HG03159 (cell line): ENCODE data around the gene GLCE.
"Not testable (repeated sequence)": the region's sequence is repeated elsewhere in the genome, so short reads cannot be mapped to it uniquely, and the experiment has no call there.

Experiments
- ATAC-seq: cut with Tn5 transposase; IDR thresholded peaks from one replicate; pipeline ENCODE4 v1.9.1; 2021; ENCODE audit warnings: mild to moderate bottlenecking, moderate library complexity; ENCODE audit not compliant: unreplicated experiment

Gene GLCE

DNA sequence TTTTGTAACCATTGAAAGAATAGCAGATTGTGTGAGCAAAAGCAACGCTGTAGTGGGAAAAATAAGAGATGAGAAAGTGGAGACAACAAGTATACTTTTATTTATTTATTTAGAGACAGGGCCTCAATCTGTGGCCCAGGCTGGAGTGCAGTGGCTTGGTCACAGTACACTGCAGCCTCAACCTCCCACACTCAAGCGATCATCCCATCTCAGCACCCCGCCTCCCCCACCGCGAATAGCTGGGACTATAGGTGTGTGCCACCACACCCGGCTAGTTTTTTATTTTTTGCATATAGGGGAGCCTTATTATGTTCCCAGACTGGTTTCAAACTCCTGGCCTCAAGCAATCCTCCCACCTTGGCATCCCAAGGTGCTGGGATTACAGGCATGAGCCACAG is 1.6 kb upstream of the GLCE start:
- no peak for ATAC-seq

DNA sequence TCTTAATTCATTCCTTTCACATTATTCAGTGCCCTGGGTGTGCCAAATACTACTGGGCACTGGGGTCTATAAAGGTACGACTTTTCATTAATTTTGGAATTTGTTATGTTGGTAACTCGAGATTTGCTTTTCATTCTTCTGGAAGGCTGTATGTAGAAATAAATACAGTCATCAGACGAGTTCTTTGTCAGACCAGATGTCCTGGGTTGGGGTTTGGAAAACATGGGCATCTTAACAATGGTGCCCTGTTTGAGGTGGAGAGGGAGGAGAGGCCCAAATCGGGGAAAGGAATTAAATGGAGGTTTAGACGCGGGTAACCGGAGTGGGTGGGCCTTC is 662 bp upstream of the GLCE start:
- ATAC-seq, result no peak

- ATAC-seq, result no peak
These were observed 843 bp downstream of the GLCE start for GRCh38 chr15:69161079-69161877.

DNA sequence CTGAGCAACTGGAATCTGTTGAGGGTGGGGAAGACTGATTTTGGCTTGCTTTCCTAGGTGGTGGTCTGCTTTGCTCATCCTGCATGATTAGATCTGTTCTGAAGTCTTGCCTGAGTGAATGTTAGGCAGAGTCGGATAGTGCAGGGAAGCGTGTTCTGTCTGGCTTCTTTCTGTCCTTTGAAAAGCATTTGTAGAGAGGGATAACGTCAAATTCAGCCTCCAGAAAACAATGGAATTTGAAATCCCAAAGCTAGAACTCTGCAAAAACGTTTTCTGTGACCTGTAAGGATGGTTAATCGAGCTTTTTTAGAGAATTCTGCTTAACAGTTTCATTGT is 1.4 kb downstream of the GLCE start:
- ATAC-seq, result no peak

DNA sequence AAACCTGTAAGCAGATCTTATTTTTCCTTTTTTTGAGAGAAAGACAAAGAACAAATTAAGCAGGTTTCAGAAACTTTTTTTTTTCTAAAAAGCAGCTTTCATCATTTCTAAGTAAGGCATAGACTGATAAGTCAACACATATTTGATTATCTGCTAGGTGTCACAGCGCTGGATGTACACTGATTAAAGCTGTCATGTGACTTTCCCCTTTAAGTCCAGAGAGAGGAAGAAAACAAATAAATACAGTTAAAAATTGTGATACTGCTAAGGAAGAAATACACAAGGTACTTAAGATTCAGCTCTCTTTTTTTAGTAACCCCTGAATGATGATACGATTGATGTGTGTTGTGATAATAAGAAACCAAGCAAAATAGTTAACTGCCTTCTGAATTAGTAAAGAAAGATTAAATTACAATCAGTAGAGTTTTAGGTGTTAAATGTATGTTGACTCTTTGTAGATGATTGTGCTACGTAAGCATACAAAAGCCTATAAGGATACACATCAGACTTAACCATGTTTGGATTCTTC is 2.8 kb downstream of the GLCE start:
- ATAC-seq, result no peak

- no peak for ATAC-seq
These were observed 4.6 kb downstream of the GLCE start for GRCh38 chr15:69164807-69165636.

- ATAC-seq, result no peak
These were observed 5.2 kb downstream of the GLCE start for GRCh38 chr15:69165637-69166025.

DNA sequence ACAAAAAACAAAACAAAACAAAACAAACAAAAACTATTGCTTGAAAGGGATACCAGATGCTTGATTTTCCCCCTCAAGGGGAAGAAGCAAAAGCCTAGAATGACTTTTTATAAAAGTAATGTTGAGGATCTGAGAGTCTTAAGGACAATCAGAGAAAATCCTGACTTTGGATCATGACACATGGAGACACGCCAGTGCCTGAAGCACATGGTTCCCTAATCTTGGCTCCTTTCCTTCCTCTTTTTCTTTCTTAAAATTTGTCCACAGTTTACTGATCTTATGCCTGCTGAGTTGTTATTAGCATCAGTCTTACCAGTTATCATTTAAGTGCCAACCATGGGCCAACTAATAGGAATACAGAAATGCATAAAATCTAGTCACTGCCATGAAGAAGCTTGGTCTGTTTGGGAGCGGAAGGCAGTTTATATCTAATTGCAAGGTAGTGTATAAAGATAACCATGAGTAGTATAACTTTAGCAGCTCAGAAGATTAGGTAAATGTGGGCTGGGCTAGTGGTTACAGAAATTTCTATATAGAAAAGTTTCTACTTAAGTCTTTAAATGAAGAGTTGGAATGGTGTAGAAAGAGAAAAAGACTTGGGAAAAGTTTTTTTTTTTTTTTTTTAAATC is 6.9 kb downstream of the GLCE start:
- no peak for ATAC-seq

DNA sequence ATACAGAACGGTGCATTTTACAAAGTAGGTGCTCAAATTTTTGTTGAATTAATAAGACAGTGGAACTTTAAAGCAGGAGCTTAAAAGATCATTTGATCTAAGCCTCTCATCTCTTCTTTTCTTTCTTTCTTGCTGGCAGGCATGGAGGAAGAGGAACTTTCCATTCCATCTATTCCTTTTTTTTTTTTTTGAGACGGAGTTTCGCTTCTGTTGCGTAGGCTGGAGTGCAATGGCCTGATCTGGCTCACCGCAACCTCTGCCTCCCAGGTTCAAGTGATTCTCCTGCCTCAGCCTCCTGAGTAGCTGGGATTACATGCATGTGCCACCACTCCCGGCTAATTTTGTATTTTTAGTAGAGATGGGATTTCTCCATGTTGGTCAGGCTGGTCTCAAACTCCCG is 7.9 kb downstream of the GLCE start:
- ATAC-seq, result not testable (repeated sequence)

- ATAC-seq, result not testable (repeated sequence)
These were observed 9.1 kb downstream of the GLCE start for GRCh38 chr15:69169540-69169939.

DNA sequence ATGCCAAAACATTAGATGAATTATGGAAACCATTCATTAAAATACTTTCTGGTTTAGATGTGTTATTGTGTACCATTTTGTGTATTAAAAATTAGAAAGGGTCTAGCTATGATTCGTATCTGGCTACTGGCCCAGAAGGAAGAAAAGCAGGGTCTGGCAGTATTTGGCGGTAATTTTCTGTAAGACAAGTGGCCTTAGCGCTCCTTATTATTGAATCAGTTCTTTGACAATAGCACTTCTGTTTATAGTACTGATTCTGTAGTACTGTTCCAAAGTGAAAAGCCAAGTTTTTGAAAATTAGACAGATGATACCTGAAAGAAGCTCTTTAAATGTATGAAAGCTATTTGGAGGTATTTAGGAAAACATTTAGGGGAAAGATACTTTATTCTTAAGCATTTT is 10.2 kb downstream of the GLCE start:
- no peak for ATAC-seq

DNA sequence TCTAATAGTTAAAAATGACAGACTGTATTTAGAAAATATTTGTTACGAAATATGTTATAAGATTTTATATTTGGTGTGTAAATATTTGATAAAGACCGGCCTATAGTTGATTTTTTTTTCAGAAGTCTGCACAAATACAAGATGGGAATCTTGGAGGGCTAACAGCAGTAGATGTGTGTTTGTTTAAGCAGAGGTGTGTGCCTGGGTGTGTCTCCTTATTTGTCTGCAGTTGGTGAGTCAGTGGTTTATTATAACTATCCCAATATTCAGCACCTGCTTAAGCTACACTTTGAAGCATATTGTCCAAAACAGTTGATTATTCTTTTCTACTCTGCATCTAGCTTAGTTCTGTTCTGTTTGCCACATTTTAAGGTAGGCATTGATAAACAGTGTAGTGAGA is 12.4 kb downstream of the GLCE start:
- no peak for ATAC-seq

DNA sequence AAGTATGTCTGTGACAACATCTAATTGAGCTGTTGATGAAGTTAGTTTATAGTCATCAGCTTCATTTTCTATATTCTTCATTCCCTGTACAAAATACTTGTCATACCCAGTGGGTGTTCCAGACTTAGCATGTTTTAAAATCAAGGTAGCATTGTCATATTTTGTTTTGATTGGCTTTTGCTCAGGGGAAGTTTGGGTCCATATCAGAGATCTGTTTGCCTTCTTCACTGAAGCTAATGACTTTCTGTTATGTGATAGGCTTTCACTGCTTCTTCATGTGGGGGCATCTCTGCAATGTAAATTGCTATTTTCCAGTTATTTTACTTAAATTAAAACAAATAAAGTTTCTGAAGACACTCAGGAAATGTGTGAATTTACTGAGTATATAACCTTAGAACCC is 15.1 kb downstream of the GLCE start:
- no peak for ATAC-seq

DNA sequence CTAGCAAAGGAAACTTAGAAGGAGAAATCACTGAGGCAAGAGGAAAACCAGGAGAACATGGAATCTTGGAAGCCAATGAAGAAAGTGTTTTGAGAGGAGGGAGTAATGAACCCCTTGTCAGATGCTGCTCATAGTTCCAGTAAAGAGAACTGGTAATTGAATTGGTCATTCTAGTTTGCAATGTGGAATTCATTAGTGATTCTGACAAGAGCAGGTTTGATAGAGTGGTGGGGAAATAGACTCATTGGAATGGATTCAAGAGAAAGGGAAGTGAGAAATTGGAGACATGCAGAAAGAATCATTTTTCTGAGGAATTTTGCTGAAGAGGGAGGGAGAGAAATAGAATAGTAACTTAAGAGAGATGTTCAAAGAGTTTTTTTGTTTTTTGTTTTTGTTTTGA is 21.0 kb downstream of the GLCE start:
- no peak for ATAC-seq

DNA sequence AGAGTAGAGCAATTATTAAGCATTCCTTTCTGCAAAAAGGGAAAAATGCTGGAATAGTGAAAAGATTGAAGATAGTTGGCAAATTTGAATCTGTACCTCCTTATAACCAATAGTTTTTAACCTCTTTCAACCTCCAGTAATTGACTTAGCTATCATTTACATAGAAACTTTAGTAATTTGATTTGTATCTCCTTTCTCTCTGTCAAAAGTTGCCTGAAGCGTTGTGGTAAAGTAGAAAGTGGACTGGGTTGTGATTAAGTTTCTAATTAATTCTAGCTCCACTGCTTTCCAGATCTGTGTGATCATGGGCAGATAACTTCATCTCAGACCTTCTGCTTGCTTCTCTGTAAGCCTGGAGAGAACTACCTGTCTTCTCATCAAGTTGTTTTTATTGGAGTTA is 24.8 kb downstream of the GLCE start:
- ATAC-seq, result no peak

- ATAC-seq, result no peak
These were observed 25.3 kb downstream of the GLCE start for GRCh38 chr15:69185706-69186105.

DNA sequence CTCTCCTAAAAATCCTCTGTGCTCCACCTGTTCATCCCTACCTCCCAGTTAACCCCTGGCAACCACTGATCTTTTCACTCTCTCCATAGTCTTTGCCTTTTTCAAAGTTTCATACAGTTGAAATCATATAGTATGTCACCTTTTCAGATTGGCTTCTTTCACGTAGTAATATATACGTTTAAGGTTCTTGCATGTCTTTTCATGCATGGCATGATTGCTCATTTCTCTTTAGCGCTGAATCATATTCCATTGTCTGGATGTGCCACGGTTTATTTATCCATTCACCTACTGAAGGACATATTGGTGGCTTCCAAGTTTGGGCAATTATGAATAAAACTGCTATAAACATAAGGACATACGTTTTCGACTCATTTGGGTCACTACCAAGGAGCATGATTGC is 28.7 kb downstream of the GLCE start:
- ATAC-seq, result no peak

DNA sequence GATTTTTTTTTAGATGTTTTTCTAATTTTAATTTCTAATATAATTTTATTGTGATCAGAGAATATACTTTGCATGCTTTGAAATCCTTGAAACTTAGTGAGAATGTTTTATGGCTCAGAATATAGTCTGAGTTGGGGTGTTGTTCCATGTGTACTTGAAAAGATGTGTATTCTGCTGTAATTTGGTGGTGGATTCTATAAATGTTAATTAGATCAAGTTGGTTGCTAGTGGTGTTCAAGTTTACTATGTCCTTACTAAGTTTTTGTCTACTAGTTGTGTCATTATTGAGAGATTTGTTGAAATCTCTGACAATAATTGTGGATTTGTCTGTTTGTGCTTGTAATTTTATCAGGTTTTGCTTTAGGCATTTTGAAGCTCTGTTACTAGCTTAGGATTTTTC is 29.7 kb downstream of the GLCE start:
- no peak for ATAC-seq

- no peak for ATAC-seq
These were observed 30.1 kb downstream of the GLCE start for GRCh38 chr15:69190504-69190903.

GRCh38 chr15:69194025-69194827 is 33.8 kb downstream of the GLCE start:
- ATAC-seq, result no peak

- no peak for ATAC-seq
These were observed 34.4 kb downstream of the GLCE start for GRCh38 chr15:69194854-69195253.
